ENCODE data around the gene ACSL5. TPM values are rescaled to one million over a fixed set of nuclear protein-coding genes. Genes with fewer than 3 reads are reported as not detected.
A peak's percentile ranks its signal among the peaks of the same experiment; 100 is the strongest.

ACSL5 gene
- total RNA-seq, 1 donor from 2014 or later = 5.6 TPM

DNA sequence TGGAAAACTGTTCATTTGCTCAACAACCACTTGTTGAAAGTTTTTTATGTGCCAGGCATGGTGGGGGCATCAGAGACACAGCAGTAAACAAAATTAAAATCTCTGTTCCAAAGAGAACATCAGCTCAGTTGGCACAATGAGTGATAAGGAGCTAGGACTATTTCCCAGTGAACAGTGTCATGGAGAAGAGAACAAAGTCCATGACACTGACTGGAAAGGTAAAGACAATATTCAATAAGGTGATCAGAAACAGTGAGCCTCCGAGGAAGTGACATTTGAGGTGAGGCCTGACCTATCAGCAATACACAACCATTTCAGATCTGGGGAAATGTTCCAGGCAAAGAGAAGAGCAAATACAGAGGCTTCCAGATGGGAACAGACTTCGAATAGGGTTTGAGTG, 14.6 kb downstream of the ACSL5 start:
- intact Hi-C loops (cut with micrococcal nuclease) = no loop called here
- H3K4me1 ChIP-seq = peaks cover 13% of the 10 kb centered on the region

DNA sequence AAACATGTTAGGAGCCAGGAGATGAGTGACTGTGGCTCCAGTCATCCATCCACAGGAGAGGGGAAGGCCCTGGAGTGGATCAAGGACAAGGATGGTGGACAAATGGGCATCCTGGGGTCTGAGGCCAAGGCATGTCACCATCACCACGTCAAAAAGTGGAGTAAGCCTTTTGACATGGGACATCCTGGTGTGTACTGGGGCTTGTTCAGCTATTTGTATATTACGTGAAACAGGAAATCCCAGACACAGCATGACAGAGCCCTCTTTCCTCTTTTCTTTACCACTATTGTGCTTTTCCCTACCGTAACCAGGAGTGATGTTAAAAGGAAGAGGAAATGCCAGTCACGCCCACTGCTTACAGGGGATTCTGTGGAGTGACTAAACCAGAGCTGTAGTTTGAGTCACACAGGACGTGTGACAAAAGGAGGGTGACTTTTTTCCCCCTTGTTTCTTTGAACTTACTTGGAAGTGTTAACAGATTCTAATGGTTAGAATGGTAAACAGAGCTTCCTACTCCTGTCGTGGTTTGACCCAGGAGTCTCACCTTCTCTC, 15.4 kb downstream of the ACSL5 start:
- no peak overlapping the region for H3K4me3 ChIP-seq
- TF ChIP-seq, protein P1, sequence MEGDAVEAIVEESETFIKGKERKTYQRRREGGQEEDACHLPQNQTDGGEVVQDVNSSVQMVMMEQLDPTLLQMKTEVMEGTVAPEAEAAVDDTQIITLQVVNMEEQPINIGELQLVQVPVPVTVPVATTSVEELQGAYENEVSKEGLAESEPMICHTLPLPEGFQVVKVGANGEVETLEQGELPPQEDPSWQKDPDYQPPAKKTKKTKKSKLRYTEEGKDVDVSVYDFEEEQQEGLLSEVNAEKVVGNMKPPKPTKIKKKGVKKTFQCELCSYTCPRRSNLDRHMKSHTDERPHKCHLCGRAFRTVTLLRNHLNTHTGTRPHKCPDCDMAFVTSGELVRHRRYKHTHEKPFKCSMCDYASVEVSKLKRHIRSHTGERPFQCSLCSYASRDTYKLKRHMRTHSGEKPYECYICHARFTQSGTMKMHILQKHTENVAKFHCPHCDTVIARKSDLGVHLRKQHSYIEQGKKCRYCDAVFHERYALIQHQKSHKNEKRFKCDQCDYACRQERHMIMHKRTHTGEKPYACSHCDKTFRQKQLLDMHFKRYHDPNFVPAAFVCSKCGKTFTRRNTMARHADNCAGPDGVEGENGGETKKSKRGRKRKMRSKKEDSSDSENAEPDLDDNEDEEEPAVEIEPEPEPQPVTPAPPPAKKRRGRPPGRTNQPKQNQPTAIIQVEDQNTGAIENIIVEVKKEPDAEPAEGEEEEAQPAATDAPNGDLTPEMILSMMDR (IDR thresholded peaks at IDR 0.05; ENCODE audit: borderline replicate concordance) = no peak
- H3K9me3 ChIP-seq (replicated peaks) = no peaks in the 10 kb centered on the region
- H3K27me3 ChIP-seq (ENCODE audit: low read depth) = no peaks in the 10 kb centered on the region
- intact Hi-C loops (cut with micrococcal nuclease) = no loop called here
- DNase-seq = no peak
- peaks cover 18% of the 10 kb centered on the region for H3K4me1 ChIP-seq
- no peaks in the 10 kb centered on the region for H3K36me3 ChIP-seq
- H3K27ac ChIP-seq (replicated peaks) = peak overlapping the region; percentile 66

More for the DNA sequence above, 14.6 kb downstream of the ACSL5 start:
- no peaks in the 10 kb centered on the region for H3K36me3 ChIP-seq
- no peaks in the 10 kb centered on the region for H3K9me3 ChIP-seq (replicated peaks)
- DNase-seq = no peak
- H3K27ac ChIP-seq (replicated peaks) = peak overlapping the region; percentile 66
- H3K4me3 ChIP-seq = no peak overlapping the region
- TF ChIP-seq, protein P1 (IDR thresholded peaks at IDR 0.05; ENCODE audit: borderline replicate concordance) = no peak
- H3K27me3 ChIP-seq (ENCODE audit: low read depth) = no peaks in the 10 kb centered on the region

DNA sequence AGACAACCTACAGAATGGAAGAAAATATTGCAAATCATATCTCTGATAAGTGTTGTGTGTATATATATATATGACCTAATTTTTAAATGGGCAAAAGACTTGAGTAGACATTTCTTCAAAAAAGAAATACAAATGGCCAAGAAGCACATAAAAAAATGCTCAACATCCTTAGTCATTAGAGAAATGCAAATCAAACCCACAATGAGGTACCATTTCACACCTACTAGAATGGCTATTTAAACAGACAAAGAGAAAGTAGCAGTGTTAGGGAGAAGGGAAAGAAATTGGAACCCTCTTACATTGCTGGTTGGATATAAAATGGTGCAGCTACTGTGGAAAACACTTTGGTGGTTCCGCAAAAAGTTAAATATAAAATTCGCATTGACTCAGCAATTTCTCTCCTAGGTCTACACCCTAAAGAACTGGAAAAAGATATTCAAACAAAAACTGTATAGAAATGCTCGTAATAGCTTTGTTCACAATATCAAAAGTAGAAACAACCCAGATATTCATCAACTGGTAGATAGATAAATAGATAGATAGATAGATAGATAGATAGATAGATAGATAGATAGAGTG, 16.3 kb downstream of the ACSL5 start:
- Histone ChIP-seq H3K27ac (replicated peaks) (peak overlapping the region; percentile 66), H3K4me1 (peaks cover 18% of the 10 kb centered on the region), H3K36me3 (no peaks in the 10 kb centered on the region), H3K27me3 (ENCODE audit: low read depth) (no peaks in the 10 kb centered on the region), H3K9me3 (replicated peaks) (no peaks in the 10 kb centered on the region), H3K4me3 (no peak overlapping the region)
- intact Hi-C loops (cut with micrococcal nuclease) = no loop called here
- DNase-seq = no peak
- TF ChIP-seq, protein P1 (IDR thresholded peaks at IDR 0.05; ENCODE audit: borderline replicate concordance) = no peak

DNA sequence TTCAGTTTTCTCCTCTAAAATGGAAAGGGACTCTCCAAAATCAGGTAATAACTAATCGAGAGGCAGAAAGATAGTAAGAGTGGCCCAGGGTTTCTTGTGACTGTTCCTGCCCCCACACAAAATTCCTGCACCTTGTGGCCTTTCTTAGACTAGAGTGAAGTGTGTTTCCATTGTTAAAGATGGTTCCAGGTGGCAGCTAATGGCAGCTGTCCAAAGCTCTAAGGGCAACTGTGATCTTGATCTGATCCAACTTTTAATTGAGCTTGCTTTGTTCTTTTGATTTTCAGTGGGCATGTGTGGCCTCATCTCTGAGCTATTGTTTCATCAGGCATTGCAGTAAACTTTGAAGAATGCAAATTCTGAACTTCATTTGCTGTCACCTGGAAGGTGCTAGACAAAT, 19.4 kb downstream of the ACSL5 start:
- no peak for DNase-seq
- no peaks in the 10 kb centered on the region for H3K27me3 ChIP-seq (ENCODE audit: low read depth)
- H3K27ac ChIP-seq (replicated peaks) = no peak overlapping the region
- intact Hi-C loops (cut with micrococcal nuclease) = no loop called here
- no peak overlapping the region for H3K4me3 ChIP-seq
- TF ChIP-seq, protein P1 (IDR thresholded peaks at IDR 0.05; ENCODE audit: borderline replicate concordance) = no peak
- peaks cover 18% of the 10 kb centered on the region for H3K4me1 ChIP-seq
- no peaks in the 10 kb centered on the region for H3K36me3 ChIP-seq
- no peaks in the 10 kb centered on the region for H3K9me3 ChIP-seq (replicated peaks)

DNA sequence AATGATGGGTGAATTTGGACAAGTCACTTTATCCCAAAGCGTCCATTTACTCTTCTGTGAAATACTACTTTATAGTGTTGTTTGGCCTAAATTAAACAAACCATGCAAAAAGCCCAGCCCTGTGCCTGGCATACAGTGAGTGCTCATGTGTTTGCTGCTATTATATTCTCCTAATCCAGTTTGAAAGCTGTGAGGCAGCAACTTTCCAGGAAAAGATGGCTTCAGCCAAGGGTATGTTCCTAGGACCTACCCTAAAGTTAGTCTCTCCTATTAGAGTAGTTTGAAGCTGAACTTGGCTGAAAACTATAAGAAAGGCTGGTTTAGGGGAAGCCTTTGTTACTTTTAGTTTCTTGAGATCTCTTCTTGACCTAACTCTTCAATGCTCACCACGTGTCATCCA, 19.9 kb downstream of the ACSL5 start:
- no peak overlapping the region for H3K27ac ChIP-seq (replicated peaks)
- H3K36me3 ChIP-seq = peaks cover 3% of the 10 kb centered on the region
- H3K4me1 ChIP-seq = peaks cover 18% of the 10 kb centered on the region
- no peaks in the 10 kb centered on the region for H3K9me3 ChIP-seq (replicated peaks)
- H3K27me3 ChIP-seq (ENCODE audit: low read depth) = no peaks in the 10 kb centered on the region
- no peak overlapping the region for H3K4me3 ChIP-seq
- TF ChIP-seq, protein P1 (IDR thresholded peaks at IDR 0.05; ENCODE audit: borderline replicate concordance) = no peak
- intact Hi-C loops (cut with micrococcal nuclease) = no loop called here
- DNase-seq = no peak
